Endometrium (tissue), 2 donors: ENCODE measurements around the gene ATXN7L2.

Experiments
- FAIRE-seq: peaks from 2 replicates; lab custom pipeline; 2012; peaks lifted over from hg19 to GRCh38; lab: Jason Lieb, UNC
- donor health status: control.
- donor health status: control.

Gene ATXN7L2

GRCh38 chr1:109527098-109527811 is 43.5 kb downstream of the ATXN7L2 start:
- no peak for FAIRE-seq

DNA sequence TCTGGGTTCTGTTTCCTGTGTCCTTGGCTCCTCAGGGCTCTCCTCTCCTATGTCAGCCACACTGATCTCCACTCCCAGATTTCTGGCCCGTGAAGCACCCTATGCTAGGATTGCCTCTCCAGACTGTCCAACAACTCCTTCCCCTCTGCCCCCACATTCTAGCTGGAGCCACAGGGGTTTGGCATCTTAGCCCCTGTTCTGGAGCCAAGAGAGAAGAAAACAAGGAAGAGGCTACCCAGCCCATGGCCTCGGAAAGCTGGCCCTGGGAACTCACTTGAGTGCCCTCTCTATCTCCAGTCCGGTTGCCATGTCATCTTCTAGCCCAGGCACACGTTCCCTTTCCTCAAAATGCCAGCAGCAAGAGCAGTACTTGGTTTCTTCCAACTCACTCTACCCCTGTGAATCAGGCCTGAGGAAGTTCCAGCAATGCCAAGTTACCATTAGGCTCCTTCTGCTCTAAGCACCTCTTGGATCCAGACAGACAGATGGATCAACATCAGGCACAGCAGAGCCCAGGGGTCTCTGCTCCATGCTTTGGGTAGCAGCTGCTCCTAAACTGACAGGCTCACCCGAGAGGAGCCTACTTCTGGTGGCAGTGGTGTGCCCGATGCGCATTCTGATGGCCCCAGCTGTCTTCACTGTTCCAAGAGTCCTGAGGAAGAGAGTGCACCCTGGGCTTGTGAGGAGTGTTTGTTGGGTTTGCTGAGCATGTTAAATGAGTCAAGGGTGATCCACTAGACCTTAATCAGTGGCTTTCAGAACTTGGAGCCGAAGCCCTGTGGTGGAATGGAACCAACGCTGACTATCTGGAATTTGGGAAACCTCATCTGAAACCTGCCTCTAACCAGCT is 44.4 kb downstream of the ATXN7L2 start:
- no peak for FAIRE-seq

- no peak for FAIRE-seq
Measured at GRCh38 chr1:109528712-109529111, 45.0 kb downstream of the ATXN7L2 start.

DNA sequence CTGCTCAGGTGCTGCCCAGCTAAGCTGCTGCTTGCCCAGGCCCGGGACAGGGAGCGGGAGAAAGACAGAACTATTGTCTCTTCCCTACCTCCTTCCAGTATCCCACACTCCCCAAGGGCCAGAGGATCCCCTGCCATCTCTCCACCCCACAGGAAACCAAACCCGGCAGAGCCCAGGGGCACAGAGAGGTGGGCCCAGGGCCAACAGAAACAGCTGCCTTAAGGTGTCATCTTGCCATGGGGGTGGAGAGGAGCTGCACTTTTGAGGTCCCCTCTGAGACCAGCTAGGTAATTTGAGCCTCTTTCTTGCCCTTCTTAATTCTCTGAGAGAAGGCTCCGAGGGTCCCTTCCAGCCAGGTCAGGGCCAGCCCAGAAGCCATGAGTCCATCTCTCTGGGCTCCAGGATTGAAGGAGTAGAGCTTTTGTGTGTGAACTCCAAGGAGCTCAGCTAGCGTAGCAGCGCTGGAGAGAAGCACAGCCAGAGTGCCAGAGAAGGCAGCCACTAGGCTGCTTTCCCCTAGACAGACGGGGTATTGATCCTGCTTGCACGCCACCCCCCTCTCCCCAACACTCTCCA is 46.3 kb downstream of the ATXN7L2 start:
- no peak for FAIRE-seq

DNA sequence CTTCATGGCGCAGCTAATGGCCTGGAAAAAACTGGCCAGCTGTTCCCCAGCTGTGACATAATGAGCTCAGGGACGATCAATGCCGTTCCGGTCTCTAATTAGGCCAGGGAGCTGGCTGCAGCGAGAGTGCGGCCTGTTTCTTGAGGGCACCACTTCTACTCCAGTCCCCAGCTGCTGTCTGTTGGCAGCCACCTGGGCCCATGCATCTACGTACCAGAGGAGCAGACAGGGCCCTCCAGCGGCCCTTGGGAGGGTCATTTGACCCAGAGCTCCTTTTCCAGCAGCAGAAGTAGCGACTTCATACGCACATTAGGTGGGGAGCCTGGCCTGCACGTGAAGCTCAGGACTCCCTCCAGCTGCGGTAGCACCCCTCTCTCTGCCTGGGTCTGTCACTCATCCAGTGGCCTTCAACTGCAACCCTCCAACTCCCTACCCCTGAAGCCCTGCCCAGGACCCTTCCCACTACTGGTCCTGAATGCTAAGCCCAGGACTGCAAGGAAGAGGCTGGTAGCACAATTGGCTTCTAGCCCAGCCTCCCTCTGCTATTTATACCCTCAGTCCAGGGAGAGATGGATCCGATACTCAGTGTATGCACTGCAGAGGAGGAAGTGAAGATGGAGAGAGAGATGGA is 46.9 kb downstream of the ATXN7L2 start:
- no peak for FAIRE-seq

GRCh38 chr1:109531380-109531779 is 47.7 kb downstream of the ATXN7L2 start:
- FAIRE-seq, result no peak

DNA sequence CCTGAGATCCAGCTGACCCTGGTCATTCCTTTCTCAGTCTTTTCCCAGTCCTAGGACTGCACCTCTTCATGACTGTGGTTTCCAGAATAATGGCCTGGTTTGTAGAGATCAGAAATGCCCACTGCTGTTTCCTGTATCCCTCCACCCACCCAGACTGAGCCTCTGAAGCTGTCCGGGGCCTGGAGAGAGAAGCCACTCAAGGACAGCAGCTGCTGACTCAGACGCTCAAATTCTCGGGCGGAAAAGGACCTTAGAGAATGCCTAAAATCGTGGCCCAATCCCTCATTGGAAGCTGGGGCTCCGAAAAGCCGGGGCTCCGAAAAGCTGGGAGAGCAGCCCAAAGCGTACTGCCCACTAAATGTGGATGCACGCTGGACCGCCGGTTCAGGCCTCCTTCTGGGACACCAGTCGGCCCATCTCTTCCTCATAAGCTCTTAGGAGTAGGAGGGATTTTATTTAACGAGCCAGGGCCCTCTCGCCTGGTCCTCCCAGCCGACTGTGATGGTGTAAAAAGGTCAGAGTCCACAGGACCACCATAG is 48.2 kb downstream of the ATXN7L2 start:
- FAIRE-seq, result no peak

GRCh38 chr1:109532365-109533136 is 48.8 kb downstream of the ATXN7L2 start:
- FAIRE-seq, result no peak

DNA sequence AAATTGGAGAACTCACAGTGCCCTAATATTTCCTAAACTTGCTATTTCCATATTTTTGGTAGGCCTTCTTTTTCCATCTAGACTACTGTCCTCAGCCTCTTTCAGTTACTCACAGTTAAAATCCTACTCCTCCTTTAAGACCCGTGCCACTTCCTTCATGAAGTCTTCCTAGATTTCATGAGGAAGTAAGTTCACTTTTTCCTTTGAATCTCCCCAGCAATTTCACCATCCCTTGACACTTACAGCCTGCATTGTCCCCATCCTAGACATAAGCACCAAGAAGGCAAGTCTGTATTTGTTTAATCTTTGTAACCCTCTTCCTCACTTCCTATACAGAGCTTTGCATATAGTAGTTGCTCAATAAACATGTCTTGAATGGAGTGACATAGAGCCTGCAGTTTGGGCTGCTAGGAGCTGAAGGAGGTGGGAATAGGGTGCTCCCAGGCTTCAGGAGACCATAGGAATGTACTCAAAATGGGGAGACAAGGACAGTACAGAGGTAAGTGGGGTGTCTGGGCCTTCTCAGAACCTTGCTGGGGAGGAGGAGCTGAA is 50.7 kb downstream of the ATXN7L2 start:
- no peak for FAIRE-seq

- no peak for FAIRE-seq
Measured at GRCh38 chr1:109535481-109535880, 51.8 kb downstream of the ATXN7L2 start.

GRCh38 chr1:109535971-109536491 is 52.3 kb downstream of the ATXN7L2 start:
- FAIRE-seq, result no peak

- no peak for FAIRE-seq
Measured at GRCh38 chr1:109537450-109538178, 53.9 kb downstream of the ATXN7L2 start.

- FAIRE-seq, result no peak
Measured at GRCh38 chr1:109538827-109539555, 55.3 kb downstream of the ATXN7L2 start.

DNA sequence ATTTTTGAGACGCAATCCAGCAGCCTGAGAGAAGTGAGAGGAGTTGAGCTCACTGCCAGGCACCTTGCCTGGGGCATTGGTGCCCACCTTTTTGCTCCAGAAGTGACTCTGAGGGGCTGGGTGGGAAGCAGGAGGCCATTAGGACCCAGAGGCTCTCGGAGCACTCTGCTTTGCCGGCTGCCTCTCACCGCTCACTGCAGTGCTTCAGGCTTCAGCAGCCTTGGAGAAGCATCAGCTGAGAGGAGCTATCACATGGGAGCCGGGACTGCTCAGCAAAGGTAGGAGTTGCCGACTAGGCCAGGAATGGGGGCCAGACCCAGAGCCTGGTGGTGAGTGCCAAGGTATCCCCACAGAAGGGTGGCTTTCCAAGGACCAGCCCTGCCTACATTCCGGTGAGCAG is 56.0 kb downstream of the ATXN7L2 start, which contains the start of gene GPR61:
Gene GPR61 (plus strand): TSS at position 197 of the 400 bp plus-strand sequence. CDS start 3,151 bp downstream, outside the sequence.
- FAIRE-seq, result no peak

DNA sequence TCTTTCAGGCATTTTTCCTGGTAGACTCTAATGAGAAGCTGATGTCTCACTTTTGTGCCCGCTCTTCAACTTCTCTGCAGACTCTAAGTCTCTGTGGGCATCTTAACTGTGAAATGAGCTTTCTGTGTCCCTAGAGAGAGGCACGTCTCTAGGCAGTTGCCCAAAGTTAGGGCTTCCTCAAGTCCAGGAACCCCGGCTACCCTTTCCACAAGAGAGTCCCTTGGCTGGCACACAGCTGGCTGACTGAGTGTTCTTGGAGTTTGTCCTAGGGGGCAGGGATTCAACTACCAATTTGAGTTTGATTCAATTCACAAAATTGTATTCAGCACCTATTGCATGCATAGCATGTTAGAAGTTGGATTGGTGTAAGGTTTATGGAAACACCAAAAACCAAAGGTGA is 57.4 kb downstream of the ATXN7L2 start:
- no peak for FAIRE-seq
